CD4-positive, alpha-beta T cell treated with Interferon alpha-2 for 1 hour (primary cell): ENCODE measurements around the gene MAD2L1BP.
A peak's percentile ranks its signal among the peaks of the same experiment; 100 is the strongest.
"Not testable (repeated sequence)": the region's sequence is repeated elsewhere in the genome, so short reads cannot be mapped to it uniquely, and the experiment has no call there.

Experiments used
- DNase-seq, 2 donors: peaks; one replicate each; pipeline ENCODE4 v3.0.0-alpha.2; 2020 to 2022

MAD2L1BP gene

GRCh38 chr6:43627008-43627825 is 8.4 kb upstream of the MAD2L1BP start:
- peak in 1 of 2 donors; percentile 63 for DNase-seq

GRCh38 chr6:43628393-43629103 is 7.1 kb upstream of the MAD2L1BP start:
- DNase-seq = peak; percentile 53 to 73

- DNase-seq = peak; percentile 97 to 98
These were observed 6.5 kb upstream of the MAD2L1BP start, which contains the start of gene GTPBP2 for GRCh38 chr6:43629104-43629504. GTPBP2 (minus strand) TSS chr6:43629264; CDS start chr6:43629162, 102 bp downstream.

GRCh38 chr6:43629505-43630300 is 5.9 kb upstream of the MAD2L1BP start:
- peak; percentile 97 to 98 for DNase-seq

GRCh38 chr6:43630980-43631619 is 4.5 kb upstream of the MAD2L1BP start:
- no peak for DNase-seq

GRCh38 chr6:43633002-43633401 is 2.6 kb upstream of the MAD2L1BP start:
- DNase-seq = not testable (repeated sequence)

GRCh38 chr6:43634702-43635303 is 837 bp upstream of the MAD2L1BP start:
- no peak for DNase-seq

GRCh38 chr6:43636308-43636659 is 644 bp downstream of the MAD2L1BP start:
- peak in 1 of 2 donors; percentile 24 for DNase-seq

- DNase-seq = no peak
These were observed 4.6 kb downstream of the MAD2L1BP start for GRCh38 chr6:43639984-43640800.

- DNase-seq = peak; percentile 74 to 78
These were observed 9.4 kb downstream of the MAD2L1BP start, which contains the start of gene RSPH9 for GRCh38 chr6:43644940-43645612. RSPH9 (plus strand) TSS chr6:43645036; CDS start chr6:43645099, 63 bp downstream.

GRCh38 chr6:43645613-43645964 is 9.9 kb downstream of the MAD2L1BP start:
- no peak for DNase-seq

- no peak for DNase-seq
These were observed 12.0 kb downstream of the MAD2L1BP start for GRCh38 chr6:43647613-43648012.

GRCh38 chr6:43648248-43648647 is 12.6 kb downstream of the MAD2L1BP start:
- no peak for DNase-seq

GRCh38 chr6:43652822-43653221 is 17.2 kb downstream of the MAD2L1BP start:
- DNase-seq = not testable (repeated sequence)

GRCh38 chr6:43657221-43657802 is 21.7 kb downstream of the MAD2L1BP start:
- DNase-seq = no peak

- DNase-seq = no peak
These were observed 22.5 kb downstream of the MAD2L1BP start for GRCh38 chr6:43658161-43658560.

GRCh38 chr6:43662948-43663347 is 27.3 kb downstream of the MAD2L1BP start:
- DNase-seq = not testable (repeated sequence)

GRCh38 chr6:43665376-43665775 is 29.7 kb downstream of the MAD2L1BP start:
- no peak for DNase-seq

- DNase-seq = no peak
These were observed 30.7 kb downstream of the MAD2L1BP start for GRCh38 chr6:43666196-43666920.
